Neural cell (in vitro differentiated cells): ENCODE measurements around the gene GPNMB. TPM values are rescaled to one million over a fixed set of nuclear protein-coding genes. Genes with fewer than 3 reads are reported as not detected.

Experiments used
- H2AFZ ChIP-seq: fragments of 200-600, 300-800 bp; sonication (generic), shearing (Covaris generic); 2 replicates; pipeline ENCODE4 v1.6.0; 2014; ENCODE audit warnings: low read depth, mild to moderate bottlenecking, antibody characterized with exemption, low read length, moderate library complexity
- H3F3A ChIP-seq: fragments of 200-600 bp; shearing (Covaris generic); 2 replicates; pipeline ENCODE4 v1.6.1; 2016; ENCODE audit warnings: mild to moderate bottlenecking, moderate library complexity, mixed read lengths, antibody characterized with exemption, low read length; ENCODE audit not compliant: insufficient read depth, poor library complexity, severe bottlenecking
- H3K27ac ChIP-seq: fragments of 200-600, 300-800 bp; sonication (generic), shearing (Covaris generic); 2 replicates; pipeline ENCODE4 v1.5.1; 2014; ENCODE audit warnings: mild to moderate bottlenecking, low read length, moderate library complexity
- H3K27me3 ChIP-seq: fragments of 300-800, 200-600 bp; sonication (generic), shearing (Covaris generic); 2 replicates; pipeline ENCODE4 v1.6.0; 2014; ENCODE audit warnings: mild to moderate bottlenecking, low read depth, low read length, moderate library complexity; ENCODE audit not compliant: insufficient read depth
- H3K36me3 ChIP-seq: fragments of 300-800, 200-600 bp; sonication (generic), shearing (Covaris generic); 2 replicates; pipeline ENCODE4 v1.5.1; 2014; ENCODE audit warnings: mild to moderate bottlenecking, antibody characterized with exemption, low read length, moderate library complexity; ENCODE audit not compliant: insufficient read depth
- H3K4me2 ChIP-seq: fragments of 300-800, 200-600 bp; sonication (generic), shearing (Covaris generic); 2 replicates; pipeline ENCODE4 v1.6.0; 2014; ENCODE audit warnings: mild to moderate bottlenecking, low read length
- H3K4me3 ChIP-seq: fragments of 300-800, 200-600 bp; sonication (generic), shearing (Covaris generic); 2 replicates; pipeline ENCODE4 v1.5.1; 2014; ENCODE audit warnings: mild to moderate bottlenecking, low read length, moderate library complexity
- H3K79me2 ChIP-seq: fragments of 200-600 bp; shearing (Covaris generic); replicated peaks from 2 replicates; pipeline ENCODE4 v1.6.0; 2014; ENCODE audit warnings: mild to moderate bottlenecking, low read length, moderate library complexity; ENCODE audit not compliant: insufficient read depth
- H3K9ac ChIP-seq: fragments of 300-800, 200-600 bp; sonication (generic), shearing (Covaris generic); 2 replicates; pipeline ENCODE4 v1.6.1; 2016; ENCODE audit warnings: mild to moderate bottlenecking, low read length, mixed read lengths
- H3K9me2 ChIP-seq: fragments of 200-600 bp; shearing (Covaris generic); 2 replicates; pipeline ENCODE4 v1.6.1; 2016; ENCODE audit warnings: mild to moderate bottlenecking, low read length, mixed read lengths; ENCODE audit not compliant: insufficient read depth
- H3K9me3 ChIP-seq: fragments of 200-600, 300-800 bp; sonication (generic), shearing (Covaris generic); 2 replicates; pipeline ENCODE4 v1.6.1; 2016; ENCODE audit warnings: mild to moderate bottlenecking, mixed run types, low read length, moderate library complexity, mixed read lengths
- H4K20me1 ChIP-seq: fragments of 200-600 bp; shearing (Covaris generic); 2 replicates; pipeline ENCODE4 v1.6.1; 2016; ENCODE audit warnings: mild to moderate bottlenecking, mixed run types; ENCODE audit not compliant: insufficient read depth
- CTCF ChIP-seq: fragments of 450-650 bp; IDR thresholded peaks from 2 replicates; pipeline ENCODE4 v1.5.1; 2014; ENCODE audit warnings: antibody characterized with exemption, mild to moderate bottlenecking, moderate library complexity; ENCODE audit not compliant: poor library complexity, severe bottlenecking
- EP300 ChIP-seq: fragments of 450-650 bp; conservative IDR thresholded peaks from 2 replicates; pipeline ENCODE4 v1.6.1; 2014; ENCODE audit warnings: antibody characterized with exemption, mild to moderate bottlenecking, moderate library complexity; ENCODE audit not compliant: poor library complexity, severe bottlenecking
- EZH2 ChIP-seq: fragments of 200-600, 300-800 bp; shearing (Covaris generic), sonication (generic); IDR thresholded peaks from 2 replicates; pipeline ENCODE4 v1.6.1; 2014; ENCODE audit warnings: antibody characterized with exemption, low read length, borderline replicate concordance, mild to moderate bottlenecking; ENCODE audit not compliant: insufficient read depth, poor library complexity, severe bottlenecking
- MXI1 ChIP-seq: fragments of 450-650 bp; conservative IDR thresholded peaks from 2 replicates; pipeline ENCODE4 v1.6.1; 2014; ENCODE audit warnings: antibody characterized with exemption, mild to moderate bottlenecking; ENCODE audit not compliant: poor library complexity, severe bottlenecking
- POLR2AphosphoS5 ChIP-seq: IDR thresholded peaks from 2 replicates; pipeline ENCODE4 v1.6.1; 2012
- RAD21 ChIP-seq: fragments of 450-650 bp; conservative IDR thresholded peaks from 2 replicates; pipeline ENCODE4 v1.6.1; 2014; ENCODE audit warnings: antibody characterized with exemption, mild to moderate bottlenecking, moderate library complexity
- REST ChIP-seq: IDR thresholded peaks from 2 replicates; pipeline ENCODE4 v1.6.1; 2012; ENCODE audit warnings: borderline replicate concordance
- SMC3 ChIP-seq: fragments of 450-650 bp; conservative IDR thresholded peaks from 2 replicates; pipeline ENCODE4 v1.6.1; 2014; ENCODE audit warnings: antibody characterized with exemption, mild to moderate bottlenecking, moderate library complexity; ENCODE audit not compliant: poor library complexity
- TAF1 ChIP-seq: IDR thresholded peaks from 2 replicates; pipeline ENCODE4 v1.6.1; 2012; ENCODE audit warnings: low read depth
- polyA plus RNA-seq: library from polyadenylated mRNA; depleted of rRNA; stranded (reverse); fragments of >200 nt; gene quantifications from 2 replicates; pipeline ENCODE4 v1.2.3, GENCODE V29; 2014

GPNMB gene
- polyA plus RNA-seq, 1 donor from 2014 or later: not detected

GRCh38 chr7:23226844-23227450 lies 19.6 kb upstream of the GPNMB start:
- Histone ChIP-seq H3K27ac (no peak overlapping the region), H4K20me1 (no peaks in the 10 kb centered on the region), H3K9ac (no peak overlapping the region), H3K27me3 (no peaks in the 10 kb centered on the region), H3F3A (no peaks in the 10 kb centered on the region), H2AFZ (no peak overlapping the region), H3K36me3 (no peaks in the 10 kb centered on the region), H3K79me2 (no peaks in the 10 kb centered on the region), H3K4me3 (no peak overlapping the region), H3K4me2 (no peak overlapping the region), H3K9me2 (no peaks in the 10 kb centered on the region), H3K9me3 (no peaks in the 10 kb centered on the region)
- TF ChIP-seq MXI1 (no peak), SMC3 (no peak), RAD21 (no peak)

- no peaks in the 10 kb centered on the region for H3K36me3 ChIP-seq
- H3K4me2 ChIP-seq: no peak overlapping the region
- H3K9ac ChIP-seq: no peak overlapping the region
- H3K4me3 ChIP-seq: no peak overlapping the region
- no peaks in the 10 kb centered on the region for H3K9me3 ChIP-seq
- TF ChIP-seq SMC3 (no peak), RAD21 (no peak), CTCF (no peak)
- H3F3A ChIP-seq: no peaks in the 10 kb centered on the region
- no peaks in the 10 kb centered on the region for H4K20me1 ChIP-seq
- no peak overlapping the region for H3K27ac ChIP-seq
- H2AFZ ChIP-seq: no peak overlapping the region
- H3K27me3 ChIP-seq: no peaks in the 10 kb centered on the region
- H3K9me2 ChIP-seq: no peaks in the 10 kb centered on the region
- no peaks in the 10 kb centered on the region for H3K79me2 ChIP-seq
These were observed 18.2 kb upstream of the GPNMB start for GRCh38 chr7:23228412-23228811.

- H3K9ac ChIP-seq: no peak overlapping the region
- no peaks in the 10 kb centered on the region for H3K27me3 ChIP-seq
- no peak overlapping the region for H2AFZ ChIP-seq
- no peaks in the 10 kb centered on the region for H3K79me2 ChIP-seq
- no peaks in the 10 kb centered on the region for H3K9me3 ChIP-seq
- H3K9me2 ChIP-seq: no peaks in the 10 kb centered on the region
- H3K4me2 ChIP-seq: no peak overlapping the region
- H3K27ac ChIP-seq: no peak overlapping the region
- H4K20me1 ChIP-seq: no peaks in the 10 kb centered on the region
- no peaks in the 10 kb centered on the region for H3F3A ChIP-seq
- no peak overlapping the region for H3K4me3 ChIP-seq
- no peak for TF ChIP-seq REST
- TF ChIP-seq EP300: no peak
- TF ChIP-seq EZH2: no peak
- TF ChIP-seq CTCF: no peak
- no peak for TF ChIP-seq MXI1
- TF ChIP-seq TAF1: no peak
- TF ChIP-seq RAD21: no peak
- TF ChIP-seq POLR2AphosphoS5: no peak
- no peak for TF ChIP-seq SMC3
- no peaks in the 10 kb centered on the region for H3K36me3 ChIP-seq
These were observed 15.9 kb upstream of the GPNMB start for GRCh38 chr7:23230641-23231101.
